ENCODE data around the gene PPP1R11. TPM values are rescaled to one million over a fixed set of nuclear protein-coding genes. Genes with fewer than 3 reads are reported as not detected.

Gene PPP1R11
- total RNA-seq, 1 donor from 2014 or later = 52.3 TPM

DNA sequence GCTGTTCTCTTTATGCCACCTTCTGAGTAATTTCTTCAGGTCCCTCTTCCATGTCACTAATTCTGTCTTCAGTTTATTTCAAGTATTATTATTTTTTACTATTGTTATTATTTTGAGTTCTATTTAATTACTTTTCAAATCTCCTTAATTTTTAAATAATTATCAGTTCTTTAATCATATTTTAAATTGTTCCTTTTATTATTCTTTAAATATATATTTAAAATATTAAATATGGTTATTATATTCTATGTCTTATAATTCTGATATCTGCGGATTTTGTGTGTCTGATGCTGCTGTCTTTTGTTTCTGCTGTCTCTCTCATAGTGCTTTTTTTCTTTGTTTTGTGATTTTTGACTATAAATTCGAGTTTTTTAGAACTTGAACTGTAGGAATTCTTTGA lies 3.7 kb upstream of the PPP1R11 start:
- no peaks in the 10 kb centered on the region for H3K36me3 Mint-ChIP-seq (ENCODE audit: unreplicated experiment)
- peak overlapping the region; percentile 13 for H3K4me3 Mint-ChIP-seq (ENCODE audit: unreplicated experiment)
- no peak overlapping the region for H3K27ac Mint-ChIP-seq (ENCODE audit: unreplicated experiment)
- no peak for DNase-seq
- TF ChIP-seq, protein P1, sequence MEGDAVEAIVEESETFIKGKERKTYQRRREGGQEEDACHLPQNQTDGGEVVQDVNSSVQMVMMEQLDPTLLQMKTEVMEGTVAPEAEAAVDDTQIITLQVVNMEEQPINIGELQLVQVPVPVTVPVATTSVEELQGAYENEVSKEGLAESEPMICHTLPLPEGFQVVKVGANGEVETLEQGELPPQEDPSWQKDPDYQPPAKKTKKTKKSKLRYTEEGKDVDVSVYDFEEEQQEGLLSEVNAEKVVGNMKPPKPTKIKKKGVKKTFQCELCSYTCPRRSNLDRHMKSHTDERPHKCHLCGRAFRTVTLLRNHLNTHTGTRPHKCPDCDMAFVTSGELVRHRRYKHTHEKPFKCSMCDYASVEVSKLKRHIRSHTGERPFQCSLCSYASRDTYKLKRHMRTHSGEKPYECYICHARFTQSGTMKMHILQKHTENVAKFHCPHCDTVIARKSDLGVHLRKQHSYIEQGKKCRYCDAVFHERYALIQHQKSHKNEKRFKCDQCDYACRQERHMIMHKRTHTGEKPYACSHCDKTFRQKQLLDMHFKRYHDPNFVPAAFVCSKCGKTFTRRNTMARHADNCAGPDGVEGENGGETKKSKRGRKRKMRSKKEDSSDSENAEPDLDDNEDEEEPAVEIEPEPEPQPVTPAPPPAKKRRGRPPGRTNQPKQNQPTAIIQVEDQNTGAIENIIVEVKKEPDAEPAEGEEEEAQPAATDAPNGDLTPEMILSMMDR (IDR thresholded peaks at IDR 0.05; ENCODE audit: partially characterized antibody, unreplicated experiment) = no peak
- peaks cover 13% of the 10 kb centered on the region for H3K27me3 Mint-ChIP-seq (ENCODE audit: unreplicated experiment)
- H3K4me1 Mint-ChIP-seq (ENCODE audit: low read depth, unreplicated experiment) = peaks cover 13% of the 10 kb centered on the region
- peaks cover 18% of the 10 kb centered on the region for H3K9me3 Mint-ChIP-seq (ENCODE audit: unreplicated experiment)

DNA sequence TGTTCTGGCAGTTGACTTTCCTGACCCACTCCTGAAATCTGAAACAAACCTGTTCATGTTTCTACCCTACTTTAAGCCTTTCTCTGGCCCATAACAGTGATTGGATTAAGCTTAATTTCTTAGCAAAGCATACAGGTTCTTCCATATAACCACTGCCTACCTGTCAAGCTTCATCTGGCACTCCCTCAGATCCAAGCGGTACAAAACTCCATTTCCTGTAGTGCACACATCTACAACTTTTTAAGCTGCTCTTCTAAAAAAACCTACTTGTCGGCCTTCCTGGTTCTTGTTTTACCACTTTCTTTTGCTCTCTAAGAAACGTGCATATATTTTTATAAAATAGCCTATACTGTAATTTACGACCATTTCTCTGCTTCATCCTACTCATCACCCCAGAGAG lies 916 bp upstream of the PPP1R11 start:
- peaks cover 17% of the 10 kb centered on the region for H3K27me3 Mint-ChIP-seq (ENCODE audit: unreplicated experiment)
- peaks cover 8% of the 10 kb centered on the region for H3K36me3 Mint-ChIP-seq (ENCODE audit: unreplicated experiment)
- TF ChIP-seq, protein P1 (IDR thresholded peaks at IDR 0.05; ENCODE audit: partially characterized antibody, unreplicated experiment) = no peak
- peak overlapping the region; percentile 93 for H3K4me3 Mint-ChIP-seq (ENCODE audit: unreplicated experiment)
- H3K9me3 Mint-ChIP-seq (ENCODE audit: unreplicated experiment) = peaks cover 17% of the 10 kb centered on the region
- H3K27ac Mint-ChIP-seq (ENCODE audit: unreplicated experiment) = peak overlapping the region; percentile 98
- DNase-seq = no peak
- peaks cover 20% of the 10 kb centered on the region for H3K4me1 Mint-ChIP-seq (ENCODE audit: low read depth, unreplicated experiment)

DNA sequence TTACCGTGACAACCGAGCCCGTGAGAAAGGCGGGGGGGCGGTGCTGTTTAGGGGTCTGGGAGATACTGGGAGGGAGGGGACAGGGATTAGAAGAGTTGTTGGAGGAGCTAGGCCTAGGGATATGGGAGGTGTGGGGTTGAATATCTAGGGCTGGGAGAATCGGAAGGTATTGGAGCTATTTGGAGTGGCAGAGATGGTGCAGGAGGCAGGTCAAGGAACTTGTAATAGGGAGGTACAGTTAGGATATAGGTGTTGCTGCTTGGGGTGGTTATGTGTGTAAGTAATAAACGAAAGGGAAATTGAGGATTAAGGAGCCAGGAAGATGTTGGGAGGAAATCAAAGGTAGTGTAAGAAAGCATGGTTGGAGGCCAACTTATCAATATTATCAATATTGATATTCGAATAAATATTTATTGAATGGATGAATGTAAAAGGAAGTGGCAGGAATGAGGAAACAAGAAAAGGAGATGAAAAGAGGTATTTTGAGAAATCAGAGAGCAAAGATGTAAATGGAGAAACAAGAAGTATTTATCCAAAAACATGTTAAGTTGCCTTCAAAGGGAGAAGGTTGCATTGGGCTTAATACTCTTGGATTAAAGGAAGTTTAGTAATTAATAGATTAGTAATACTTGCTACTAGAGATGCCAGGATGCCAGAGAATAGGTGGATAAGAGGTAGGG lies 602 bp downstream of the PPP1R11 start:
- peaks cover 12% of the 10 kb centered on the region for H3K9me3 Mint-ChIP-seq (ENCODE audit: unreplicated experiment)
- H3K4me1 Mint-ChIP-seq (ENCODE audit: low read depth, unreplicated experiment) = peaks cover 20% of the 10 kb centered on the region
- peak; percentile 86 for DNase-seq
- H3K4me3 Mint-ChIP-seq (ENCODE audit: unreplicated experiment) = peak overlapping the region; percentile 93
- H3K36me3 Mint-ChIP-seq (ENCODE audit: unreplicated experiment) = peaks cover 17% of the 10 kb centered on the region
- TF ChIP-seq, protein P1 (IDR thresholded peaks at IDR 0.05; ENCODE audit: partially characterized antibody, unreplicated experiment) = no peak
- H3K27ac Mint-ChIP-seq (ENCODE audit: unreplicated experiment) = peak overlapping the region; percentile 98
- H3K27me3 Mint-ChIP-seq (ENCODE audit: unreplicated experiment) = peaks cover 21% of the 10 kb centered on the region

DNA sequence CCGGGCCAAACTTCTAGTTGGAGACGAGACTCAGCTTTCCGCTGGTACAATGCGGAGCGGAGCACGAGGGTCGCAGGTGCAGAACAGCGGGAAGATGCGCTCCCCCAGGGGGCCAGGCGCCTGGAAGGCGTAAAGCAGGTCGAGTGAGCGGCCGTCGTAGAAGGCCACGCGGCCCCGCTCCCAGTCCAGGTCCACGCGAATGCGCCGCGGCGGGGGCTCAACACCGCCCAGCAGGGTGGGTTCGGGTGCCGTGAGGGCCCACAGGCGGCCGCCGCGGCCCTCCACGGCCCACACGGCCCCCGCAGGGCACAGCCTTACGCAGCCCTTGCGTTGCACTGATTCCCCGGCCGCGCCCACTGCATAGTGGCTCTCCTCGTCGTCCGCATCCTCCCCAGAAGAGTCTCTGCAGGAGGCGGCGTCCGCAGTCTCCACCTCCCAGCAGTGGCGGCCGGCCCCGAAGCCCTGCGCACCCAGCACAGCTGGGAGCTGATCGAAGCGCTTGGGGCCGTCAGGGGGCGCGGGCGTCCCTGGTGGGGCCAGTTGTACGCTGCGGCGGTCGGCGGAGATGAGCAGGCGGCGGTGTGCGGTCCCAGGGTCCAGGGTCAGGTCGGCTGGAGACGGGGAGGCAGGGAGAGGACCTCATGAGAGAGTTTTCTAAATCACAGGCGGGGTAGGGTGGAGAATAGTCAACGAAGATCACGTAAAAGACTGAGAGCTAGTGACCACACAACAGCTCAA lies 4.3 kb downstream of the PPP1R11 start:
- TF ChIP-seq, protein P1 (IDR thresholded peaks at IDR 0.05; ENCODE audit: partially characterized antibody, unreplicated experiment) = no peak
- H3K9me3 Mint-ChIP-seq (ENCODE audit: unreplicated experiment) = peaks cover 17% of the 10 kb centered on the region
- H3K36me3 Mint-ChIP-seq (ENCODE audit: unreplicated experiment) = peaks cover 17% of the 10 kb centered on the region
- peak overlapping the region; percentile 75 for H3K4me3 Mint-ChIP-seq (ENCODE audit: unreplicated experiment)
- peaks cover 19% of the 10 kb centered on the region for H3K4me1 Mint-ChIP-seq (ENCODE audit: low read depth, unreplicated experiment)
- peak; percentile 66 for DNase-seq
- H3K27me3 Mint-ChIP-seq (ENCODE audit: unreplicated experiment) = peaks cover 29% of the 10 kb centered on the region
- H3K27ac Mint-ChIP-seq (ENCODE audit: unreplicated experiment) = no peak overlapping the region

DNA sequence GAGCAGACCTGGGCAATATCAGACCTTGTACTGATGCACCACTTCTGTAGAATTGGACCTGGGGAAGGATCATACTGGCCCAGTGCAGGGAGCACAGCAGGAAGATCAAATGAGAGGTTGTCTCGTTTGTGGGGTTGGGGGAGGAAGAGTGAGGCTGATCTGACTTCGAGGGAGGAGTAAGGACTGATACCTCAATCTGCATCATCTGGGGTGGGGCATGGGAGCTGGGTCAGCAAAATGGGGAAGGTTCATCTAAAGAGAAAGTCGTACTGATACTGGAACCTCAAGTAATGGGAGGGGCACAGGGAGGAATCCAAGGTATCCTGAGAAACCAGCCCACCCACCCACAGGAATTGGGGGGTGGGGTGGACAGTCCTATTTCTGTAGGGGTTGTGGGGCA lies 4.9 kb downstream of the PPP1R11 start:
- Mint-ChIP-seq H3K27ac (ENCODE audit: unreplicated experiment) (no peak overlapping the region), H3K36me3 (ENCODE audit: unreplicated experiment) (peaks cover 17% of the 10 kb centered on the region), H3K4me3 (ENCODE audit: unreplicated experiment) (peak overlapping the region; percentile 43), H3K4me1 (ENCODE audit: low read depth, unreplicated experiment) (peaks cover 18% of the 10 kb centered on the region), H3K27me3 (ENCODE audit: unreplicated experiment) (peaks cover 30% of the 10 kb centered on the region), H3K9me3 (ENCODE audit: unreplicated experiment) (peaks cover 15% of the 10 kb centered on the region)
- DNase-seq = no peak
- TF ChIP-seq, protein P1 (IDR thresholded peaks at IDR 0.05; ENCODE audit: partially characterized antibody, unreplicated experiment) = no peak

Measured in glutamatergic neuron (in vitro differentiated cells).